ENCODE measurements around the gene MLLT1.

The MLLT1 gene

DNA sequence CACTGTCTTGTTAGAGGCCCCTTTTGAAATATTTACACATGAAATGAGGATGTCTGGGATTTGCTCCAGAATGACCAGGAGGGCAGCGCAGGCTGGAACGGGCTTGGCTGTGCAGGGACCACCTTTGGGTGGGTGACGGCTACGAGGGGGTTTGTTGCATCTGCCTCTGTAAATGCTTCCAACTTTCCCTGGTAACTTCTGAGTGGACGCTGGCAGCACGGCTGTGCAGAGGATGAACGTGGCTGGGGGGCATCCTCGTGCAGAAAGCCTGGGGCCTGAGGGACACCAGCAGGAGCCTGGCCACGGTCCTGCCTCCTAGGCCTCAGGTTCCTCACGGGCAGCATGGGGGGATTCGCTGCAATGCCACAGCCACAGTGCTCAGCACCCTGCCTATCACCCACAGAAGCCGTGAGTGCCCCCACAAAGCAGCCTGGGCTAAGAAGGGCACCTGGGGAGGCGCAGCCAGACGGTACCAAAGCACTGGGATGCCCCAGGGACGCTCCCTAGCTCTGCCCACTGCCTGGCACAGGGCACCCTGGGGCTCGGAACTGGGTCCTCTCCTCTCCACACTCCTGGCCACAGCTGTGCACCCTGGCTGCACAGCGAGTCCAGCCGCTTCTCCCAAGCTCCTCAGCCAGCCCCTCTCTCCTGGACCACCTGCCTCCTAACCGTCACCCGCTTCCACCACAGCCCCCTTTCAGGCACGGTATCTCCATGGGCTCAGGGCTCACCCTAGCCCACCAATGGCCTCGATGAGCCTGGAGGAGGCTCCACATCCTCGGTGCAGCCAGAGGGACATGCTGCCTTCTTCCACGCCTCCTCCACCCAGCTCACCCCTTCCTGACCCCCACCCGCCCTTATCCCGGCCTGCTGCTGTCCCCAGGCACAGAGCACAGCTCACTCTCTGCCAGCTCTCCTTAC is 44.5 kb downstream of the MLLT1 start:
- no peak for DNase-seq (ENCODE audit: low read depth in 2 of 2)

DNA sequence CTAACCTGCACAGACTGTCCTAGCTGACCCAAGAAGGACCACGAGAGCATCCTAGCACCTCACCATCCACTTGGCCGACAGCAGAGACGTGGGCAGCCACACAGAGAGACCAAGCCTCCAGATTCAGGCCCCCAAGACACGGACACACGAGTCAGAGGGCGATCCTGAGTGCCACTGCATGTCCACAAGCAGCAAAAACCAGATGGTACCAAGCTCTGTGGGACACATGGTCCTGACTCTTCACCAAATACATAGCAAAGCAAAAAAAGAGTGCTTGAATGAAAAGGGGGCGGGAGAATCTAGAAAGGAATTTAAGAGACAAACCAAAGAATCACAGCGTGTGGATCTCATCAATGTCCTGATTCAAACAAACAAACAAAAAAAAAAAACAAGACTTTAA is 45.2 kb downstream of the MLLT1 start:
- no peak for DNase-seq (ENCODE audit: low read depth in 2 of 2)

DNA sequence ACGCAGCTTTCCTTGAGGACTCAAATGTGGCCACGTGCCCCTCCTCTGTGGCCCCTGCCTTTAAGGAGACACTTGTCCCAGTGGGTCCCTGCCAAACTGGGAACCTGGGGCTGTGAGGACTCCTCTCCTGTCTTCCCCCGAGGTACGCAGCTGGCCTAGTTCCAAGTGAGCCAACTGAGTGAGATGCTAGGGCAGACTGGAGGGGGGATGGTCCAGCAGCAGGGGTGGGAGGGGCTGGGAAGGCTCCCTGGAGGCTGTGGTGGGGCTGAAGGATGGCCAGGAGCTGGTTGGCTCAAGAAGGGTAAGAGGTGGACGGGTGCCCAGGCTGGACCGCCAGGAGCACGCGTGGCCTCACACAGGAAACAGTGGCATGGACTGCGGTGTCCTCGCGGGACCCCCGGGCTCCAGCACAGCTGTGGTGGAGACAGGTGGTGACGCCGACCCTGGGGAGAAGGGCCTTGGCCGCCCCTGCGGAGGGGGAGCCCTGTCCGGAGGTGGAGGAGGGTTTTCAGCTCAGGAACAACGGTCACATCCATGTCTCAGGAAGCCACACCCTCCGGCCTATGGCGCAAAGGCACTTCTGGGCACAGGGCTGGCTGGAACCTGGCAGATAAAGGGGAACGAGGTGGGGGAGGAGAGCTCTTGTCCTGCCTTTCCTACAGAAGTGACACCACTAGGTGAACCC is 45.8 kb downstream of the MLLT1 start:
- no peak for DNase-seq (ENCODE audit: low read depth in 2 of 2)

DNA sequence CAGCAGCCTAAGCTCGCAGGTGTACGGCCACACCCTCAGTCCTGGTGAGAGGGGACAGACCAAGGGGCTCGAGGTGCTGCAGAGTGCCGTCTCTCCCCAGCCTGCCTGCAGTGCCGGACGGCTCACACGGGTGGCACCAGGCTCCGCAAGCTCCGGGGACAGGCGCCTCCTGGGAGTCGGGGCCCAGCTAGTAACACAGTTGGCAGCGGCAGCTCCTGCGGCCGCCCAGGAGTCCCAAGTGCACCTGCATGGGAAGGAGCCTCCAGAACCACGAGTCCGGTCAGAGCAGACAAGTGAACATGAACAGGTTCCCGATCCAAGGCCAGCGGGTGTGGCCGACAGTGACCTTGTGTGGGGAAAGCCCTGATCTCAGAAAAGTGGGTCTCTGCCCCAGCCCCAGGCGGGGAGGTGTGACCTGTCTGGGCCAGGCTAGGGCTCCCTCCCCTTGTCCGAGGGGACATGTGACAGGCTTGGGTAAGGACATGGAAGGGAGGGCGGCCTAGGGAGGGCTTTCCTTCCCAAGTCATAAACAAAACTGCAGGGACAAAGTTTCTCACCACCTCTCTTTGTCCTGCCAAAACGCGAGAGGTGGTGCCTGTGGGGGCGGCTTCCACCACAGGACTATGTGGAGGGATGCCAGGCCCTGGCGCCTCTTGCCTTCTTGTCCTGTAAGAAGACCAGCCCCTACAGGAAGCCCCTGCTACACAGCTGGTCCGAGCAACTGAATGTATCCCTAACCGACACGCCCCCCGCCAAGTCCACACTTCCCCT is 46.5 kb downstream of the MLLT1 start:
- DNase-seq (ENCODE audit: low read depth in 2 of 2) = no peak

DNA sequence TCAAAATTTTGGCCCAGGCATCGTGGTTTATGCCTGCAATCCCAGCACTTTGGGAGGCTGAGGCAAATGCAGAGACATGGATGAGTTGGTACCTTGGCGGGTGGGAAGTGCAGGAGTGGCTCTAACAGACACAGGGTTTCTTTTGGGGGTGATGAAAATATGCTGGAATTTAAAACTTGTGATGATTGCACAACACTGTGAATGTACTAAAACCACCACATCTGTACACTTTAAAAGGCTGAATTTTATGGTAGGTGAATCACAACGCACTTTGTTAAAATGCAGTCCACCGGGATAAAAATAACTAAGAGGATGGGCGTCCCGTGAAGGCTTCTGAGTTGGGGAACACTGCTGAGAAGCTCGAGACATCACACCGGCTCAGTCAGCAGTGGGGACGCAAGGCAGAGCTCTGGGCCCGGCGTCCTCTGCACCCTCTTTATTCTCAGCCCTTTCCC is 47.1 kb downstream of the MLLT1 start:
- no peak for DNase-seq (ENCODE audit: low read depth in 2 of 2)

DNA sequence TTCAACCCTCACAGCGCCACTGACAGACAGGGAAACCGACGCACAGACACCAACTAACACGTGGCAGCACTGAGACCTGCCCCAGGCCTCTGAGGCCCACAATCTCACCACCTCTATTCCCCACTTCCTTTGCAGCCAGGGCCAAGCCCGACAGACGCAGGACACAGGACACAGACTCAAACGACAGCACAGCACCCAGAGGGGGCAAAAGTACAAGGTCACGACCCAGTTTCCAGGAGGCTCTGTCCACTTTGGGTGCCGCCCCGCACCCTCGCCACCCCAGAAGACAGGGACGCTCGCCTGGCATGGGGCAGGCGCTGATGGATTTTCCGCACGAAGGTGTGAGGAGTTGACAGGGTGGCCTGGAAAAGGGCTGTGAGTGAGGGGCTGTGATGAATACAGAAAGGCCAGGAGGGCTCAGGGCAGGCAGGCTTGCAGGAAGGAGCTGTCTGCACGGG is 48.8 kb downstream of the MLLT1 start:
- DNase-seq (ENCODE audit: low read depth in 2 of 2) = no peak

DNA sequence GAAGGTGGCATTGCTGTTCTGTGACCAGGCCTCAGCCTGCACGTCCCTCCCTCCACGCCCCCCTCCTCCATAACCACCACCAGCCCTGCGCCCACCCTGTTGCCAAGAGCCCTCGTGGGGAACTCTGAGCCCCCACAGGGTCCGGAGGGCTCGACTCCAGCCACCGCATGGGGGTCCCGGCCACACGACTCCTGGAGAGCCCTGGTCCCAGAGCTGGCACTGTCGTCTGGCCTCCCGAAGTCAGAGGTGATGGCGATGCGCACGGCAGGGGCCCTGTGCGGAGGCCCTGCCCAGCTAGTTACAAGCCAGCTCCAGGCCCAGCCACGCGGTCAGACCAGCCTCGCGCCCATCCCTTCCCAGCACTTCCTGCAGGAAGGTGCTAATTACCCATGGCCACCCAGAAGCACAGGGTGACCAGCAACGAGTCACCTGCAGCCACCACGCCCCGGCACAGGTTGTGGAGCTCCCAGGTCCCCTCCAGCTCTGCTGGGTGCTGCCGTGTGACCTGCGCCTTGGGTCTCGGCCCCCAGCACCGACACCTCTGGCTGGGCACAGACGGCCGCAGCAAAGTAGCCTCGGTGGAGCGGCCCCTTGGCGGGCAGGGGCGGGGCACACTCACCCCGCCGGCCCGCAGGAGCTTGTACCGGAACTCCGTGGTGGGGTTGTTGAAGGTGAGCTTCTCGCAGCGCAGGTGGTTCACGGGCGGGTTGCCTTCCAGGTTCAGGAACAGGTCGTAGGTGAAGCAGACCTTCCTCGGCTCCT is 49.6 kb downstream of the MLLT1 start:
- DNase-seq (ENCODE audit: low read depth in 2 of 2) = no peak

DNA sequence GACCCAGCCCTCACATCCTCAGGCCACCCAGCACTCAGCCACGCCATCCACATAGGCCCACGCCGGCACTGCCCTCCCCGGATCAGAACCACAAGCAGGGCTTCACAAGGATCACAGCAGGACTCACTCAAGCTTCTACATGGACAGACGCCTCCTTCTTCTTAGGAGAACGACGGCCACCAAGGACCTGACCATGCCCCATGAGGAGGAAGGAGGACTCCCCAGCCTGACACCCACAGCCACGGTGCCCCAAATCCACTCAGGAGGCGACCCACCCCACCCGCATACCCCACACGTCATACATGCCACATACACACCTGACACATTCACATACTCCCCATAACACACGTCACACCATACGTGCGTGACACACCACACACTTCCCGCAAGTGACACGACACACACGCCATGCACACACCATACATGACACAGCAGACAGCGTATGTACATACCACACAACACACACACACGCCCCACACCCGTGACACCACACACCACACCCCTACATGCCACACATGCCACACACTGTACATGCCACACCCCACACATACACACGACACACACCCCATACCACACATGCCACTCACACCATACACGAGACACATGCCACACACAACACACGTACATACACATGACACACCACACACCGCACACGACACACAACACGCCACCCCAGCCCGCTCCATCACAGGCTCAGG is 50.4 kb downstream of the MLLT1 start:
- no peak for DNase-seq (ENCODE audit: low read depth in 2 of 2)

DNA sequence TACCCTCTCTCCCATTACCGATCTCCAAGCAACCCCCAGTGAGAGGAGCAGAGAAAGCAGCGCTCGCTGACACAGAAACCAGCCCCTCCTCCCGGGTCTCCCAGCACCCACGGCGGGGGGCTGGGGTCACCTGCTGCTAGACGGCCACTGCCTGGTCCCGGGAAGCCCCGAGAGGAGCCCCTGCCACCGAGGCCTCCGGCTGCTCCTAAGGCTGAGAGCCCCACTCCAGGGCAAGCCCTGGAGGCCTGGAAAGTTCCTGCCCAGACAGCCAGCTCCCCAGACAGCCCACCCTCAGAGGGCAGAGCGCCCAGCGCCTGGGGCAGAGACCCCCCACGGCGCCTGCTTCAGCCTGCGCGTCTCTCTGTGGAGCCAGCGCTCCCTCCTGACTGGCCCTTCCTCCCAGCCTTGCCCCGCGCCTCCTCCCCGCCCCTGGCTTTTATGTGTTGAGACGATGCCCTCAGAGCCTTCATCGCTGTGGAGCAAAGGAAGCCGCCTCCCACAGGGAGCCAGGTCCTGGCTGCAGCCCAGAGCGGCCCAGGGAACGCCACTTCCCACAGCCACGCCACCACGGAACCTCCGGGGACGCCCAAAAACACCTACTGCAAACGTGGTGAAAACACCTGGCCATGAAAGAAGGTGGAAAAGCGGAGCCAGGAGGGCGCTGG is 51.1 kb downstream of the MLLT1 start:
- DNase-seq (ENCODE audit: low read depth in 2 of 2) = no peak

DNA sequence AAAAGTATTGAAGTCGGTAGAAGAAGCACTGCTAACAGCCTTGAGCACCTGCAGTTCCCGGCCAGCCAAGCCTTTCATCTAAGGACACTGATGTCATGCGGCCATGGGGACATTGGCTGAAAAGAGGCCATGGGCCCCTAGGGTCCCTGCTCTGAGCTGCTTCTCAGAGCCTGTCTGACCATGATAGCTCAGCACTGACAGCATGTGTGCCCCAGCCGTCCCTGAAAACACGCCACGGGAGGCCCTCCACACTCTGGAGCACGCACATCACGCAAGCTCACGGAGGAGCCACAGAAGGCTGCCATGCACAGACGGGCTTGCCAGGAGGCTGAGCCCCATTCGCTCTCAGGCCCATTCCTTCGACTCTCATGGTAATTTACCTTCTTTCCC is 51.8 kb downstream of the MLLT1 start:
- no peak for DNase-seq (ENCODE audit: low read depth in 2 of 2)

DNA sequence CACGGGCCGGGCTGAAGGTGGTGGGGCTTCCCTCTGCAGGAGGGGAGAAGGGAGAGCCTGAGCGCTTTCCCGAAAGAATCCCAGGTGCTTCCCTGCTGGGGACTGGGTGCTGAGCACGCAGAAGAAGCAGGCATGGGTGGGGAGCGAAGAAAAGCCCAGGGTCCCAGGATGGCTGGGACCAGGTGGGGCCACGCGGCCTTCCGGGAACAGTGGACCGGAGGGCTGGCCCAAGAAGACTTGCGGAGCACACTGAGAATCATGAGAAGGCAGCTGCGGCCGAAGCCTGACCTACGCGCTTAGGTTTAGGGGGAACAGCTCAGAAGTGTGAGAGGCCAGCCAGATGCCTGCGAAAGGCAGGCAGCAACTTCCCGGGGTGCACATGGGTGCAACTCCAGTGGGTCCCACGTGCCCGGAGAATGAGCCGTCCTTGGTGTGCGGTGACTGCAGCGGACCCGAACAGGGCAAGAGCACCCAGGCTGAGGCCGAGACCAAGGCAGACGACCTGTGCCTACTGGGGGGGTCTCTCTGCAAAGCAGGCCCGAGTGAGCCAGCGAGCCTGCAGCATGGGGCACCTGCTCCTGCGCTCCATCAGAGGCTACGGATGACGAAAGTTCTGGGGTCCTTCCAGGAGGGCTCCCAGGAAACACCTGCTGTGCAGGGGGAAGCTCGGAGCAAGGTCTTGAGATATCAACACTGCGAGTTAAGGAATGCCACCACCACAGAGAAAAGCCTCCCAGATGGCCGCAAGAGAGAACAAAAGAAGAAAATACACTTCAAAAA is 52.4 kb downstream of the MLLT1 start:
- DNase-seq (ENCODE audit: low read depth in 2 of 2) = no peak

DNA sequence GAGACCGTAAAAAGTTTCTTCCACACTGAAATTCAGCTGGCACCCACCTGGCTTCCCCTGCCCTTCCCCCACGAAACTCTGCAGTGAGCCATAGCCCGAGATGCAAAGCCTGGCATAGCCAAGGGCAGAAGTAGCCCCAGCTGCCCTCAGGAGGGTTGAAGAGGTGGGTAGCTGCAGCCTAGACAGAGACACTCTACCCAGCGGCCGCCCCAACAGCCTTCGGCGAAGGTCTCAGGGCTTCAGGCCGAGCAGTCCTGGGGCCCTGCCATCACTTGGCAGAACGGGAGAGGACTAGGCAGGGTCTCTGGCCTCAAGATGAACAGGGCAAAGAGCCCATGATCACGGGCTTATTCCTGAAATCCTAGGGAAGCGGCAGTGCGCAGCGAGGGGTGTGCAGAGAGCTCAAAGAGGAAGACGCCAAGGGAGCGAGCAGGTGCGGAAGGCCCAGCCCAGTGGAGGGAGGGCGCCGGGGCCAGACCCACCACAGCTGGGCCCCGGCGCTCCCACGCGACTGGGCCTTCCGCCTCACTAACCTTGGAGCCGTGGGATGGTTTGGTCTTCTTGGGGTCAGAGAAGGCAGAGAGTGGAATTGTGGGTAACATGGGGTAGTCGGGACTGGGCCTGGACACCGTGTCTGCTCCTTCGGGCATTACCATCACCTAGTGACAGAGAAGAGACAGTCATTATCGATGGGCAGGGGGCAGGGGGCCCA is 53.2 kb downstream of the MLLT1 start:
- DNase-seq (ENCODE audit: low read depth in 2 of 2) = no peak

DNA sequence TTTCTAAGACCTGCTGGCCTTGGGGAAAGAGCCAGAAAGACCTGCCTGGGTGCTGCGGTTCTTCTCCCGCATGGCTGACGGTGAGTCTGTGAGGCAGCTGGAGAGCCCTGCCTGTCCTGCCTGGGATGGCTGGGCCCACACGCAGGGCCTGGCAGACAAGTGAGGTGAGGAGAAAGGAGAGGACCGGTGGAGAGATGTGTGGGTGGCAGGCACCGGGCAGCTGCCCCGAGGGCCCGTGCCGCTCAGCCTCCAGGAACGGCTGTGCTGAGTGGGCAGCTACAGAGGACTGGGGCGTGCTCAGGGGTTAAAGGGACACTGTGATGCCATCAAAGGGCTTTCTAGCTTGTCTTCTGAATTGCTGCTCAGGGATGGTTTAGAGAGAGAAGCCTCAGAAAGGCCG is 53.8 kb downstream of the MLLT1 start:
- no peak for DNase-seq (ENCODE audit: low read depth in 2 of 2)

DNA sequence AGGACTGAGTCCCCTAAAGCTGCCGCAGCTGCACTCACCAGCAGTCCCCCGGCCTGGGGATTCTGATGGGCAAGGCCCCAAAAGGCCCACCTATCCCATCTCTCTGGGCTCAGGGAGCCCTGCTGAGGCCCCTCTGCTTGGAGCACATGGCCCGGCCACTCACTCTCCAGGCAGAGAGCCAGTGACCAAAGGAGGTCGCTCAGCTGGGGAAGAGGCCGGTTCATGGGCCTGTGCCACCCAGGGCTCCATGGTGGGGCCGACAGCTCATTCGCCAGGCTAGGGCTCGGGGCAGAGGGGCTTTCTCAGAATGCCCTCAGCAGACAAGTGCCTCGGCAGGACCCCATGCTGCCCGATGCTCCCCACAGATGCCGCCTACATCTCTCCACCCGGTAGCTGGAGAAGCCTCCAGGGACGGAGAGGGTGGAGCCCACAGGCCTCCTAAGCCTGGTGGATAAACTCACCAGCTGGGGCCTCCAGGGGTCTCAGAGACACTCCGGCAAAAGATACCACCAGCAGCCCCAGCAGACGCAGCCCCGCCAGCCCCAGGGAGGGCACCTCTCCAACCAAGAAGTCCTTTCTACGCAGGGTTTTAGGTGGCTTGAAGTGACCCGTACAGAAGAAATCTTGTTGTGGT is 54.4 kb downstream of the MLLT1 start:
- no peak for DNase-seq (ENCODE audit: low read depth in 2 of 2)

DNA sequence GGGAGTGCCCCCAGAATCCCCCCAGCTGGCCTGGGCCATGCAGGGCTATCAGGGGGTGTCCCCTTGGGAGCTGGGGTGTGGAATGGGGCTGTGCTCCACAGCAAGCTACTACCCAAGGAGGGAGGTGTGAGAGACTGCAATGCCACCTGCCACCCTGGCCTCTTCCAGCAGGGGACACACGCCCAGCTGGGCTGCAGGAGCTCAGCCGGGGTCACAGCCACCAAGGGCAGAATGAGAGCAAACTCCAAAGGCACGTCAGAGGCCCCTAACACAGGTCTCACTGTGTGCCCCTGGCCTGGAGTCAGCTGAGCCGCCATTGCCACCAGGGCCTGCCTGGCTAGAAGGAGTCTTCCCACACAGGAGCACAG is 55.5 kb downstream of the MLLT1 start:
- DNase-seq (ENCODE audit: low read depth in 2 of 2) = no peak

DNA sequence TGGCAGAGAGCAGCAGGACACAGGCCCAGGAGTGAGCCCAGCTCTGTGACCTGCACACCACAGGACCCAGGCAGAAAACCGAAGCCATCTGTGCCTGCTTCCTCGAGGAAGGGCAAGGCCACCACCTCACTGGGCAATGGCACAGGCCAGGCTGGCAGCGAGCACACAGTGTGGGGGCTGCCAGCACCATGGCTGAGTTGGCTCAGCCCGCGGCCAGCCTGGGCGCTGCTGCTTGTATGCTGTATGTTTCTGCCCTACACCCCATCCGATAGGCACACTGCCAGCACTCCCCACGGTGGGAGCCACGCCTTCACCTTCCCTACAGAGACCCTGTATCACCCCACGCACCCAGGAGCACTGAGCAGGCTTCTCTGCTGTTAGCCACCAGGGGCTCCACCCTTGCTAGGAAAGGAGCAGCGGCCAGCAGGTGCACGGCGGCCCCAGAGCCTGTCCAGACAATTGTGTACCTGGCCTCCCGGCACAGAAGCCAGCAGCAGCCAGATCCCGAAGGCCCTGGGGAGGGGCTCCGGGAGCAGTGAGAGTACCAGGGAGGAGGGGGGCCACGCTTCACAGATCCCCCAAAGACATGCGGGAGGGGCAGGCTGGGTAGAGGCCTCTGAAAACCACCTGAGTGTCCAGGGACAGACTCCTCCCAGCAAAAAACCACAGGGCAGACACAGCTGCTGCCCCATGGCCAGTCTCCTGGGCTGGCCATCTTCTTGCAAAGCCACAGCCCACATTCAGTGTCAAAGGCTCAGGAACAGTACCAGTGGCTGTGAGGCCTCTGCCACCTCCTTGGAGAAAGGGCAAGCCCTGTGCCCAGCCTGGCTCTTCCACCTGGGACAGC is 56.1 kb downstream of the MLLT1 start:
- DNase-seq (ENCODE audit: low read depth in 2 of 2) = no peak

DNA sequence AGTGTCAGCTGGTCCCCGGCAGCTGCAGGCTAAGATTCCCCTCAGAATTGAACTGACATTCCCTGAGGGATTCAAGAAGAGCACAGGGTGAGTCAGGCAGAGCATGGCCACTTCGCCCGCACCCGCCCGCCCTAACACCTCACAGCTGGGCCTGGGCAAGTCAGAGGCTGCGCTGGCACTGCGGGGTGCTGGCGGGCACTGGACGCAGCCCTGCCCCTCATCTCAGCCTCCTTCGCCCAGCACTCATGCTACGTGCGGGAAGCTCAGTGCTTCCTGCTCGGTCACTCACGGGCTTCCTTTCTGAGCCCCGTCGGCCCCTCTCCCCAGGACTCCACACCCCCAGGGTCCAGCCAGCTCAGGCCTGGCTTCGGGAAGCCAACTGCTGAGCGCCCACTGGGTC is 56.9 kb downstream of the MLLT1 start:
- no peak for DNase-seq (ENCODE audit: low read depth in 2 of 2)
